ENCODE measurements around the gene NACAD.

NACAD gene

GRCh38 chr7:45057878-45058277 lies 30.9 kb downstream of the NACAD start:
- no peak overlapping the region for H3K4me3 ChIP-seq (ENCODE audit: low read depth, low read length)
- no peak for TF ChIP-seq POLR2A (IDR thresholded peaks at IDR 0.05; ENCODE audit: extremely low read depth, insufficient read length)
- no peak for TF ChIP-seq CTCF (IDR thresholded peaks at IDR 0.05; ENCODE audit: low read depth, low read length)
- TF ChIP-seq MYC (IDR thresholded peaks at IDR 0.05; ENCODE audit: low read depth, low read length): no peak
- TF ChIP-seq MAX (IDR thresholded peaks at IDR 0.05; ENCODE audit: low read depth, low read length): no peak
- no peak for DNase-seq (ENCODE audit: low read depth)

- no peak overlapping the region for H3K4me3 ChIP-seq (ENCODE audit: low read depth, low read length)
- no peak for DNase-seq (ENCODE audit: low read depth)
- TF ChIP-seq POLR2A (IDR thresholded peaks at IDR 0.05; ENCODE audit: extremely low read depth, insufficient read length) (no peak), CTCF (IDR thresholded peaks at IDR 0.05; ENCODE audit: low read depth, low read length) (no peak), MYC (IDR thresholded peaks at IDR 0.05; ENCODE audit: low read depth, low read length) (no peak), MAX (IDR thresholded peaks at IDR 0.05; ENCODE audit: low read depth, low read length) (no peak)
Measured at GRCh38 chr7:45055594-45056219, 33.1 kb downstream of the NACAD start.

- no peak overlapping the region for H3K4me3 ChIP-seq (ENCODE audit: low read depth, low read length)
- DNase-seq (ENCODE audit: low read depth): no peak
- TF ChIP-seq MAX (IDR thresholded peaks at IDR 0.05; ENCODE audit: low read depth, low read length) (no peak), POLR2A (IDR thresholded peaks at IDR 0.05; ENCODE audit: extremely low read depth, insufficient read length) (no peak), CTCF (IDR thresholded peaks at IDR 0.05; ENCODE audit: low read depth, low read length) (no peak), MYC (IDR thresholded peaks at IDR 0.05; ENCODE audit: low read depth, low read length) (no peak)
Measured at GRCh38 chr7:45055016-45055415, 33.8 kb downstream of the NACAD start.

- no peak overlapping the region for H3K4me3 ChIP-seq (ENCODE audit: low read depth, low read length)
- no peak for DNase-seq (ENCODE audit: low read depth)
- TF ChIP-seq POLR2A (IDR thresholded peaks at IDR 0.05; ENCODE audit: extremely low read depth, insufficient read length) (no peak), MAX (IDR thresholded peaks at IDR 0.05; ENCODE audit: low read depth, low read length) (no peak), CTCF (IDR thresholded peaks at IDR 0.05; ENCODE audit: low read depth, low read length) (no peak)
Measured at GRCh38 chr7:45054442-45054841, 34.3 kb downstream of the NACAD start.

- no peak overlapping the region for H3K4me3 ChIP-seq (ENCODE audit: low read depth, low read length)
- TF ChIP-seq CTCF (IDR thresholded peaks at IDR 0.05; ENCODE audit: low read depth, low read length): no peak
- no peak for TF ChIP-seq MAX (IDR thresholded peaks at IDR 0.05; ENCODE audit: low read depth, low read length)
- no peak for TF ChIP-seq POLR2A (IDR thresholded peaks at IDR 0.05; ENCODE audit: extremely low read depth, insufficient read length)
- TF ChIP-seq MYC (IDR thresholded peaks at IDR 0.05; ENCODE audit: low read depth, low read length): no peak
- DNase-seq (ENCODE audit: low read depth): no peak
Measured at GRCh38 chr7:45053941-45054340, 34.8 kb downstream of the NACAD start.

All from NB4 (cell line).